Cardiac fibroblast (primary cell): Measurements from ENCODE around the gene SETD1B.

Experiments
- DNase-seq, 2 donors: peaks; one replicate each; pipeline versions ENCODE4 v3.0.0 to v3.0.0-alpha.2; 2010; ENCODE audit warnings: low read depth in 2 of 2
- H3K4me3 ChIP-seq, 2 donors: replicated peaks in 1 of 2; 1 replicate in 1 of 2; 2 replicates in 1 of 2; pipeline ENCODE4 v1.5.1; 2011; ENCODE audit warnings: low read depth in 2 of 2, low read length in 2 of 2, mild to moderate bottlenecking in 2 of 2, moderate library complexity in 1 of 2
- CTCF ChIP-seq: IDR thresholded peaks from one replicate; pipeline ENCODE4 v1.5.1; 2011; ENCODE audit warnings: low read depth, mild to moderate bottlenecking, low read length, inconsistent platforms

Gene SETD1B

GRCh38 chr12:121792607-121793439 lies 11.0 kb upstream of the SETD1B start:
- peak overlapping the region; percentile 42 to 52 for H3K4me3 ChIP-seq
- DNase-seq: no peak
- TF ChIP-seq CTCF: no peak

GRCh38 chr12:121793440-121793837 lies 10.4 kb upstream of the SETD1B start, which contains the start of gene RHOF:
TSS of gene RHOF (minus strand) at chr12:121793688. CDS start at chr12:121793633, 55 bp downstream.
- no peak for TF ChIP-seq CTCF
- peak within 1 kb of the TSS; percentile 52 to 53 for H3K4me3 ChIP-seq
- DNase-seq: no peak

- peak; percentile 90 to 95 for DNase-seq
- peak overlapping the region; percentile 52 to 53 for H3K4me3 ChIP-seq
- peak; percentile 99 for TF ChIP-seq CTCF
These were observed 9.8 kb upstream of the SETD1B start for GRCh38 chr12:121793838-121794533.

GRCh38 chr12:121794534-121795033 lies 9.2 kb upstream of the SETD1B start:
- no peak for DNase-seq
- no peak for TF ChIP-seq CTCF
- peak overlapping the region in 1 of 2 donors; percentile 10 for H3K4me3 ChIP-seq

GRCh38 chr12:121795034-121795968 lies 8.5 kb upstream of the SETD1B start:
- peak; percentile 89 to 92 for DNase-seq
- H3K4me3 ChIP-seq: no peak overlapping the region

More at GRCh38 chr12:121795034-121795968, 8.5 kb upstream of the SETD1B start:
- peak; percentile 96 for TF ChIP-seq CTCF
